MCF 10A (cell line): Measurements from ENCODE around the gene CEP135. TPM values are rescaled to one million over a fixed set of nuclear protein-coding genes. Genes with fewer than 3 reads are reported as not detected.

Experiments
- BruUV-seq: library from RNA; stranded (reverse); fragments of 400-500 nt; replicated peaks from 2 replicates; lab custom pipeline; 2021; lab: Mats Ljungman, UMichigan
- CTCF ChIA-PET: fragments of 300-600 bp; sonication (Branson Sonifier 250); formaldehyde crosslinking; extraction: SDS; loops from one replicate; lab custom pipeline; 2021; ENCODE audit warnings: antibody characterized with exemption, inconsistent platforms; lab: Yijun Ruan, JAX
- POLR2A ChIA-PET: fragments of 300-600, 350-650 bp; sonication (Branson Sonifier 250); formaldehyde crosslinking; extraction: SDS; loops from one replicate; lab custom pipeline; 2020; ENCODE audit warnings: antibody characterized with exemption, inconsistent platforms; lab: Yijun Ruan, JAX
- DNase-seq: peaks from one replicate; pipeline ENCODE4 v3.0.0-alpha.2; 2018; ENCODE audit not compliant: unreplicated experiment
- H3K27ac Mint-ChIP-seq: one replicate; pipeline ENCODE4 v1.8.0; 2022; ENCODE audit warnings: mild to moderate bottlenecking, low read depth, mixed read lengths; ENCODE audit not compliant: unreplicated experiment
- H3K27me3 Mint-ChIP-seq: one replicate; pipeline ENCODE4 v1.8.0; 2022; ENCODE audit warnings: mixed read lengths; ENCODE audit not compliant: insufficient read depth, unreplicated experiment
- H3K36me3 Mint-ChIP-seq: one replicate; pipeline ENCODE4 v1.8.0; 2022; ENCODE audit warnings: mild to moderate bottlenecking, moderate library complexity, mixed read lengths; ENCODE audit not compliant: insufficient read depth, unreplicated experiment
- H3K4me1 Mint-ChIP-seq: one replicate; pipeline ENCODE4 v1.8.0; 2022; ENCODE audit warnings: mixed read lengths; ENCODE audit not compliant: insufficient read depth, unreplicated experiment
- H3K4me3 Mint-ChIP-seq: one replicate; pipeline ENCODE4 v1.8.0; 2022; ENCODE audit warnings: mild to moderate bottlenecking, moderate library complexity, mixed read lengths; ENCODE audit not compliant: unreplicated experiment
- H3K9me3 Mint-ChIP-seq: one replicate; pipeline ENCODE4 v1.8.0; 2022; ENCODE audit warnings: mixed read lengths; ENCODE audit not compliant: unreplicated experiment
- CTCF ChIP-seq: fragments of 200-600 bp; IDR thresholded peaks from one replicate; pipeline ENCODE4 v1.8.0; 2022; ENCODE audit warnings: antibody characterized with exemption, mild to moderate bottlenecking; ENCODE audit not compliant: unreplicated experiment
- intact Hi-C: fragments of 100-400 bp; cut with micrococcal nuclease; formaldehyde crosslinking; loops from 2 replicates; pipeline ENCODE4 v1.14.1; 2022
- total RNA-seq: library from RNA; stranded (reverse); gene quantifications from 2 replicates; pipeline ENCODE4 v1.2.3, GENCODE V29; 2022

Gene CEP135
- total RNA-seq, 1 experiment from 2014 or later, result 12.4 TPM

GRCh38 chr4:56052966-56053365 lies 104.2 kb downstream of the CEP135 start:
- peaks cover 11% of the 10 kb centered on the region for H3K27me3 Mint-ChIP-seq
- H3K4me3 Mint-ChIP-seq, result no peak overlapping the region
- H3K27ac Mint-ChIP-seq, result no peak overlapping the region
- POLR2A ChIA-PET, result interaction anchor here (1.0 to 1.1 kb wide), 2 partner anchors 9 to 303 kb away, joined by 3 read pairs; no protein-coding TSS in a partner anchor
- no TSS peak for BruUV-seq
- DNase-seq, result no peak
- H3K4me1 Mint-ChIP-seq, result peaks cover 9% of the 10 kb centered on the region
- no peaks in the 10 kb centered on the region for H3K9me3 Mint-ChIP-seq
- intact Hi-C loops, result no loop called here
- H3K36me3 Mint-ChIP-seq, result no peaks in the 10 kb centered on the region
- CTCF ChIA-PET, result interaction anchor here (0.7 kb wide), 1 partner anchor 706 kb away, joined by 3 read pairs; no protein-coding TSS in a partner anchor
- no peak for TF ChIP-seq CTCF

- no TSS peak for BruUV-seq
Measured at GRCh38 chr4:56055027-56055977, 106.6 kb downstream of the CEP135 start.

GRCh38 chr4:56055991-56056390 lies 107.2 kb downstream of the CEP135 start:
- Mint-ChIP-seq H3K27ac (no peak overlapping the region), H3K9me3 (no peaks in the 10 kb centered on the region), H3K4me3 (no peak overlapping the region), H3K36me3 (no peaks in the 10 kb centered on the region), H3K27me3 (no peaks in the 10 kb centered on the region), H3K4me1 (no peaks in the 10 kb centered on the region)
- no peak for DNase-seq
- no TSS peak for BruUV-seq
- POLR2A ChIA-PET, result no interaction called here
- intact Hi-C loops, result no loop called here
- no peak for TF ChIP-seq CTCF
- CTCF ChIA-PET, result interaction anchor here (0.6 kb wide), 1 partner anchor 36 kb away, joined by 3 read pairs; no protein-coding TSS in a partner anchor

More at GRCh38 chr4:56055027-56055977, 106.6 kb downstream of the CEP135 start:
- no peak for TF ChIP-seq CTCF
- Mint-ChIP-seq H3K4me3 (no peak overlapping the region), H3K27ac (no peak overlapping the region), H3K36me3 (no peaks in the 10 kb centered on the region), H3K4me1 (no peaks in the 10 kb centered on the region), H3K9me3 (no peaks in the 10 kb centered on the region), H3K27me3 (peaks cover 2% of the 10 kb centered on the region)
- ChIA-PET POLR2A (no interaction called here), CTCF (no interaction called here)
- intact Hi-C loops, result no loop called here
- no peak for DNase-seq

- TF ChIP-seq CTCF, result no peak
- Mint-ChIP-seq H3K27ac (no peak overlapping the region), H3K4me1 (no peaks in the 10 kb centered on the region), H3K9me3 (no peaks in the 10 kb centered on the region), H3K4me3 (no peak overlapping the region), H3K36me3 (no peaks in the 10 kb centered on the region), H3K27me3 (no peaks in the 10 kb centered on the region)
- intact Hi-C loops, result no loop called here
- no peak for DNase-seq
- ChIA-PET POLR2A (interaction anchor here (0.5 kb wide), 1 partner anchor 24 kb away, joined by 3 read pairs; no protein-coding TSS in a partner anchor), CTCF (no interaction called here)
- no TSS peak for BruUV-seq
Measured at GRCh38 chr4:56058555-56058954, 109.8 kb downstream of the CEP135 start.
